ENCODE measurements around the gene ABCC4. TPM values are rescaled to one million over a fixed set of nuclear protein-coding genes. Genes with fewer than 3 reads are reported as not detected.

Gene ABCC4
- total RNA-seq, 1 experiment from 2014 or later: 12.5 TPM

DNA sequence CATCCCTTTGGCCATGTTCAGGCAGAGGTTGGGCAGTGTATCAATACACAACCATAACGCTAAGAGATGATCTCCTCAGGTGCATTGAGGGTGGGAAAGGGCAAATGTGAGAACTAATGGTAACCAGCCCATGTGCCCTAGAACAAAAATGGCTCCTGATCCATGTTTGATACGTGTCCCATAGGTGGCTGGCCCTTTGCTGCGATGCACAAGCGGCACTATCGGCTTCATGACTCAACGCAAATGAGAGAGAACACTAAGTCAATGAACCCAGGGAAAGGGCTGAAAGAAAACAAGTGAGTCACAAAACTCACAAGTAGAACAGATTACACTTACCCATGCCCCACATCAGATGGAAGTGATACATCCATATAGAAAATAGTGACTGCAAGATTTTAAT is 201.7 kb downstream of the ABCC4 start:
- no peaks in the 10 kb centered on the region for H3K9me3 Mint-ChIP-seq (ENCODE audit: low read depth, unreplicated experiment)
- BruUV-seq (replicated peaks): no TSS peak
- intact Hi-C loops (cut with micrococcal nuclease; ENCODE audit: unreplicated experiment): no loop called here
- H3K4me1 Mint-ChIP-seq (ENCODE audit: low read depth, unreplicated experiment): peaks cover 9% of the 10 kb centered on the region
- H3K4me3 Mint-ChIP-seq (ENCODE audit: low read depth, unreplicated experiment): no peak overlapping the region
- TF ChIP-seq CTCF (IDR thresholded peaks at IDR 0.05; ENCODE audit: unreplicated experiment): no peak
- H3K36me3 Mint-ChIP-seq (ENCODE audit: insufficient read depth, unreplicated experiment): no peaks in the 10 kb centered on the region
- peak overlapping the region; percentile 31 for H3K27ac Mint-ChIP-seq (ENCODE audit: unreplicated experiment)
- DNase-seq: no peak
- no peaks in the 10 kb centered on the region for H3K27me3 Mint-ChIP-seq (ENCODE audit: unreplicated experiment)
- CTCF ChIA-PET: no interaction called here

DNA sequence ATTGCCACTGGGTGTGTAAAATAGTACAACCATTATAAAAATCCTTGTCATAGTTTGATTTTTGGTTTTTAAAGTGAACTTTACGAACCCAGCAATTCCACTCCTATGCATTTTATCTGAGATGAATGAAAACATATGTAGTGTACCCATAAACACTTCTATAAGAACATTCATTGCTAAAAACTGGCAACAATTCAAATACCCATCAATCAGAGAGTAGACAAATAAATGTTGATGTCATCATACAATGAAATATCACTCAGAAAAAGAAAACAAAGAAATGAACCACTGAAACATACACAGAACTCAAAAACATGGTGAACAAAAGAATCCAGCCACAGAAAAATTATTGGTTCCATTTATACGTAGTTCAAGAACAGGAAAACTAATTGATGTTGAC is 202.3 kb downstream of the ABCC4 start:
- H3K36me3 Mint-ChIP-seq (ENCODE audit: insufficient read depth, unreplicated experiment): no peaks in the 10 kb centered on the region
- no TSS peak for BruUV-seq (replicated peaks)
- no peak for DNase-seq
- H3K4me1 Mint-ChIP-seq (ENCODE audit: low read depth, unreplicated experiment): peaks cover 9% of the 10 kb centered on the region
- TF ChIP-seq CTCF (IDR thresholded peaks at IDR 0.05; ENCODE audit: unreplicated experiment): no peak
- CTCF ChIA-PET: no interaction called here
- H3K9me3 Mint-ChIP-seq (ENCODE audit: low read depth, unreplicated experiment): no peaks in the 10 kb centered on the region
- no peaks in the 10 kb centered on the region for H3K27me3 Mint-ChIP-seq (ENCODE audit: unreplicated experiment)
- no peak overlapping the region for H3K4me3 Mint-ChIP-seq (ENCODE audit: low read depth, unreplicated experiment)
- intact Hi-C loops (cut with micrococcal nuclease; ENCODE audit: unreplicated experiment): no loop called here
- no peak overlapping the region for H3K27ac Mint-ChIP-seq (ENCODE audit: unreplicated experiment)

DNA sequence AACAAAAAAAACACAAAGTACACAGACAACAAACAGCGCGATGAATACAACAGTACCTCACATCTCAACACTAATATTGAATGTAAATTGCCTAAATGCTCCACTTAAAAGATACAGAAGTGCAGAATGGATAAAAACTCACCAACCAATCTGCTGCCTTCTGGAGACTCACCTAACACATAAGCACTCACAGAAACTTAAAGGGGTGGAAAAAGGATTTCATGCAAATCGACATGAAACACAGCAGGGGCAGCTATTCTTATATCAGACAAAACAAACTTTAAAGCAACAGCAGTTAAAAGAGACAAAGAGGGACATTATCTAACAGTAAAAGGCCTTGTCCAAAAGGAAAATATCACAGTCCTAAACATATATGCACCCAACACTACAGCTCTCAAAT is 209.5 kb downstream of the ABCC4 start:
- Mint-ChIP-seq H3K27ac (ENCODE audit: unreplicated experiment) (no peak overlapping the region), H3K4me1 (ENCODE audit: low read depth, unreplicated experiment) (no peaks in the 10 kb centered on the region), H3K4me3 (ENCODE audit: low read depth, unreplicated experiment) (no peak overlapping the region), H3K36me3 (ENCODE audit: insufficient read depth, unreplicated experiment) (no peaks in the 10 kb centered on the region), H3K9me3 (ENCODE audit: low read depth, unreplicated experiment) (peaks cover 3% of the 10 kb centered on the region), H3K27me3 (ENCODE audit: unreplicated experiment) (no peaks in the 10 kb centered on the region)
- no peak for TF ChIP-seq CTCF (IDR thresholded peaks at IDR 0.05; ENCODE audit: unreplicated experiment)
- no TSS peak for BruUV-seq (replicated peaks)
- intact Hi-C loops (cut with micrococcal nuclease; ENCODE audit: unreplicated experiment): no loop called here
- DNase-seq: no peak
- CTCF ChIA-PET: no interaction called here

- no peaks in the 10 kb centered on the region for H3K4me1 Mint-ChIP-seq (ENCODE audit: low read depth, unreplicated experiment)
- DNase-seq: no peak
- CTCF ChIA-PET: no interaction called here
- no peak overlapping the region for H3K4me3 Mint-ChIP-seq (ENCODE audit: low read depth, unreplicated experiment)
- intact Hi-C loops (cut with micrococcal nuclease; ENCODE audit: unreplicated experiment): no loop called here
- H3K36me3 Mint-ChIP-seq (ENCODE audit: insufficient read depth, unreplicated experiment): no peaks in the 10 kb centered on the region
- peaks cover 3% of the 10 kb centered on the region for H3K9me3 Mint-ChIP-seq (ENCODE audit: low read depth, unreplicated experiment)
- no TSS peak for BruUV-seq (replicated peaks)
- H3K27me3 Mint-ChIP-seq (ENCODE audit: unreplicated experiment): no peaks in the 10 kb centered on the region
- no peak overlapping the region for H3K27ac Mint-ChIP-seq (ENCODE audit: unreplicated experiment)
- TF ChIP-seq CTCF (IDR thresholded peaks at IDR 0.05; ENCODE audit: unreplicated experiment): no peak
Measured at GRCh38 chr13:95087746-95088305, 213.4 kb downstream of the ABCC4 start.
